ENCODE measurements around the gene GABRE. TPM values are rescaled to one million over a fixed set of nuclear protein-coding genes. Genes with fewer than 3 reads are reported as not detected.

The GABRE gene
- total RNA-seq, 2 experiments from 2014 or later: not detected

- ChIA-PET CTCF (no interaction called here), POLR2A (no interaction called here)
- Mint-ChIP-seq H3K4me3 (no peak overlapping the region), H3K27ac (no peak overlapping the region), H3K9me3 (ENCODE audit: insufficient read depth) (no peaks in the 10 kb centered on the region), H3K27me3 (ENCODE audit: low read depth) (no peaks in the 10 kb centered on the region), H3K4me1 (ENCODE audit: low read depth) (no peaks in the 10 kb centered on the region), H3K36me3 (ENCODE audit: low read depth) (no peaks in the 10 kb centered on the region)
- DNase-seq (no peak), ATAC-seq (no peak)
Observed at GRCh38 chrX:151983186-151983585, 8.7 kb upstream of the GABRE start.

- Mint-ChIP-seq H3K4me3 (no peak overlapping the region), H3K9me3 (ENCODE audit: insufficient read depth) (no peaks in the 10 kb centered on the region), H3K27me3 (ENCODE audit: low read depth) (no peaks in the 10 kb centered on the region), H3K27ac (no peak overlapping the region), H3K36me3 (ENCODE audit: low read depth) (no peaks in the 10 kb centered on the region), H3K4me1 (ENCODE audit: low read depth) (no peaks in the 10 kb centered on the region)
- CTCF ChIA-PET: no interaction called here
- POLR2A ChIA-PET: no interaction called here
- no peak for ATAC-seq
- DNase-seq: no peak
Observed at GRCh38 chrX:151982222-151982621, 7.7 kb upstream of the GABRE start.

- Mint-ChIP-seq H3K9me3 (ENCODE audit: insufficient read depth) (no peaks in the 10 kb centered on the region), H3K4me1 (ENCODE audit: low read depth) (no peaks in the 10 kb centered on the region), H3K27me3 (ENCODE audit: low read depth) (no peaks in the 10 kb centered on the region), H3K36me3 (ENCODE audit: low read depth) (no peaks in the 10 kb centered on the region), H3K4me3 (no peak overlapping the region), H3K27ac (no peak overlapping the region)
- CTCF ChIA-PET: no interaction called here
- ATAC-seq (no peak), DNase-seq (no peak)
- POLR2A ChIA-PET: no interaction called here
Observed at GRCh38 chrX:151981129-151981528, 6.7 kb upstream of the GABRE start.

- no peak for ATAC-seq
- no peaks in the 10 kb centered on the region for H3K36me3 Mint-ChIP-seq (ENCODE audit: low read depth)
Observed at GRCh38 chrX:151977923-151978322, 3.4 kb upstream of the GABRE start.

GRCh38 chrX:151977009-151977408 is 2.5 kb upstream of the GABRE start:
- Mint-ChIP-seq H3K4me1 (ENCODE audit: low read depth) (no peaks in the 10 kb centered on the region), H3K36me3 (ENCODE audit: low read depth) (no peaks in the 10 kb centered on the region), H3K4me3 (no peak overlapping the region), H3K27me3 (ENCODE audit: low read depth) (peaks cover 11% of the 10 kb centered on the region), H3K27ac (no peak overlapping the region), H3K9me3 (ENCODE audit: insufficient read depth) (no peaks in the 10 kb centered on the region)
- no peak for DNase-seq
- ChIA-PET POLR2A (no interaction called here), CTCF (no interaction called here)
- ATAC-seq: no peak

More at GRCh38 chrX:151977923-151978322, 3.4 kb upstream of the GABRE start:
- POLR2A ChIA-PET: no interaction called here
- Mint-ChIP-seq H3K4me1 (ENCODE audit: low read depth) (no peaks in the 10 kb centered on the region), H3K27ac (no peak overlapping the region), H3K27me3 (ENCODE audit: low read depth) (peaks cover 11% of the 10 kb centered on the region), H3K4me3 (no peak overlapping the region), H3K9me3 (ENCODE audit: insufficient read depth) (no peaks in the 10 kb centered on the region)
- CTCF ChIA-PET: no interaction called here
- DNase-seq: no peak

GRCh38 chrX:151975736-151976275 is 1.3 kb upstream of the GABRE start:
- H3K4me3 Mint-ChIP-seq: no peak overlapping the region
- H3K27ac Mint-ChIP-seq: no peak overlapping the region
- H3K36me3 Mint-ChIP-seq (ENCODE audit: low read depth): no peaks in the 10 kb centered on the region
- ATAC-seq: no peak
- no peaks in the 10 kb centered on the region for H3K4me1 Mint-ChIP-seq (ENCODE audit: low read depth)
- CTCF ChIA-PET: no interaction called here
- POLR2A ChIA-PET: no interaction called here
- no peaks in the 10 kb centered on the region for H3K9me3 Mint-ChIP-seq (ENCODE audit: insufficient read depth)
- peaks cover 11% of the 10 kb centered on the region for H3K27me3 Mint-ChIP-seq (ENCODE audit: low read depth)
- DNase-seq: no peak

GRCh38 chrX:151975228-151975593 is 735 bp upstream of the GABRE start:
- Mint-ChIP-seq H3K27me3 (ENCODE audit: low read depth) (peaks cover 11% of the 10 kb centered on the region), H3K27ac (no peak overlapping the region), H3K9me3 (ENCODE audit: insufficient read depth) (no peaks in the 10 kb centered on the region), H3K4me3 (no peak overlapping the region), H3K4me1 (ENCODE audit: low read depth) (no peaks in the 10 kb centered on the region), H3K36me3 (ENCODE audit: low read depth) (no peaks in the 10 kb centered on the region)
- ATAC-seq: no peak
- ChIA-PET POLR2A (no interaction called here), CTCF (no interaction called here)
- DNase-seq: no peak

- Mint-ChIP-seq H3K27ac (no peak overlapping the region), H3K27me3 (ENCODE audit: low read depth) (peaks cover 11% of the 10 kb centered on the region), H3K9me3 (ENCODE audit: insufficient read depth) (no peaks in the 10 kb centered on the region), H3K36me3 (ENCODE audit: low read depth) (no peaks in the 10 kb centered on the region), H3K4me1 (ENCODE audit: low read depth) (no peaks in the 10 kb centered on the region), H3K4me3 (no peak overlapping the region)
- DNase-seq (no peak), ATAC-seq (no peak)
- POLR2A ChIA-PET: no interaction called here
- CTCF ChIA-PET: no interaction called here
Observed at GRCh38 chrX:151973851-151974335, 583 bp downstream of the GABRE start.

GRCh38 chrX:151973060-151973661 is 1.3 kb downstream of the GABRE start:
- no peaks in the 10 kb centered on the region for H3K4me1 Mint-ChIP-seq (ENCODE audit: low read depth)
- H3K4me3 Mint-ChIP-seq: no peak overlapping the region
- H3K27ac Mint-ChIP-seq: no peak overlapping the region
- DNase-seq (no peak), ATAC-seq (no peak)
- CTCF ChIA-PET: no interaction called here
- POLR2A ChIA-PET: no interaction called here
- peaks cover 11% of the 10 kb centered on the region for H3K27me3 Mint-ChIP-seq (ENCODE audit: low read depth)
- H3K36me3 Mint-ChIP-seq (ENCODE audit: low read depth): no peaks in the 10 kb centered on the region
- no peaks in the 10 kb centered on the region for H3K9me3 Mint-ChIP-seq (ENCODE audit: insufficient read depth)

- Mint-ChIP-seq H3K9me3 (ENCODE audit: insufficient read depth) (no peaks in the 10 kb centered on the region), H3K4me1 (ENCODE audit: low read depth) (no peaks in the 10 kb centered on the region), H3K36me3 (ENCODE audit: low read depth) (no peaks in the 10 kb centered on the region), H3K27ac (no peak overlapping the region), H3K4me3 (no peak overlapping the region), H3K27me3 (ENCODE audit: low read depth) (peaks cover 11% of the 10 kb centered on the region)
- DNase-seq: no peak
- POLR2A ChIA-PET: no interaction called here
- no peak for ATAC-seq
- CTCF ChIA-PET: no interaction called here
Observed at GRCh38 chrX:151970661-151971060, 3.8 kb downstream of the GABRE start.

- CTCF ChIA-PET: no interaction called here
- ATAC-seq (no peak), DNase-seq (no peak)
- POLR2A ChIA-PET: no interaction called here
- Mint-ChIP-seq H3K27ac (no peak overlapping the region), H3K36me3 (ENCODE audit: low read depth) (no peaks in the 10 kb centered on the region), H3K4me1 (ENCODE audit: low read depth) (no peaks in the 10 kb centered on the region), H3K9me3 (ENCODE audit: insufficient read depth) (no peaks in the 10 kb centered on the region), H3K4me3 (no peak overlapping the region), H3K27me3 (ENCODE audit: low read depth) (peaks cover 10% of the 10 kb centered on the region)
Observed at GRCh38 chrX:151970027-151970426, 4.4 kb downstream of the GABRE start.

GRCh38 chrX:151966236-151966635 is 8.2 kb downstream of the GABRE start:
- Mint-ChIP-seq H3K36me3 (ENCODE audit: low read depth) (no peaks in the 10 kb centered on the region), H3K27ac (no peak overlapping the region), H3K4me3 (no peak overlapping the region), H3K27me3 (ENCODE audit: low read depth) (no peaks in the 10 kb centered on the region), H3K9me3 (ENCODE audit: insufficient read depth) (no peaks in the 10 kb centered on the region), H3K4me1 (ENCODE audit: low read depth) (no peaks in the 10 kb centered on the region)
- CTCF ChIA-PET: no interaction called here
- POLR2A ChIA-PET: no interaction called here
- no peak for DNase-seq
- ATAC-seq: no peak

GRCh38 chrX:151962034-151962433 is 12.4 kb downstream of the GABRE start:
- Mint-ChIP-seq H3K27me3 (ENCODE audit: low read depth) (no peaks in the 10 kb centered on the region), H3K9me3 (ENCODE audit: insufficient read depth) (no peaks in the 10 kb centered on the region), H3K27ac (no peak overlapping the region), H3K4me3 (no peak overlapping the region), H3K36me3 (ENCODE audit: low read depth) (no peaks in the 10 kb centered on the region), H3K4me1 (ENCODE audit: low read depth) (no peaks in the 10 kb centered on the region)
- ChIA-PET CTCF (no interaction called here), POLR2A (no interaction called here)
- no peak for DNase-seq
- no peak for ATAC-seq

Measured in activated CD8-positive, alpha-beta T cell treated with anti-CD3 and anti-CD28 coated beads, Interleukin-2, amount 10 ng/mL, durations not matched to agents 7 days and 5 days (primary cell).